ENCODE measurements around the gene BPIFA1.

DNA sequence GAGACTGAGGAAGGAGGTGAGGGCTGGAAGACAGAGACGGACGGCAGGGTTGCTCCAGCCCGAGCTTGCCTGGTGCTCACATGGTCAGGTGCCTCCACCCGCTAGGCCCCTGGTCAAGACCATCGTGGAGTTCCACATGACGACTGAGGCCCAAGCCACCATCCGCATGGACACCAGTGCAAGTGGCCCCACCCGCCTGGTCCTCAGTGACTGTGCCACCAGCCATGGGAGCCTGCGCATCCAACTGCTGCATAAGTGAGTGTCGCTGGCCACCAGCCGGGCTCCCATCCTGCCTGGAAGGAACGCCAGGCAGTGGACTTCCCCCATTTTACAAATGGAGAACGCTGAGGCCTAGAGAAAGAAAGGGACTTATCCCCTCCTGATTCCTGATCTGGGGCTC, 55.1 kb downstream of the BPIFA1 start:
- TF ChIP-seq, protein P1, sequence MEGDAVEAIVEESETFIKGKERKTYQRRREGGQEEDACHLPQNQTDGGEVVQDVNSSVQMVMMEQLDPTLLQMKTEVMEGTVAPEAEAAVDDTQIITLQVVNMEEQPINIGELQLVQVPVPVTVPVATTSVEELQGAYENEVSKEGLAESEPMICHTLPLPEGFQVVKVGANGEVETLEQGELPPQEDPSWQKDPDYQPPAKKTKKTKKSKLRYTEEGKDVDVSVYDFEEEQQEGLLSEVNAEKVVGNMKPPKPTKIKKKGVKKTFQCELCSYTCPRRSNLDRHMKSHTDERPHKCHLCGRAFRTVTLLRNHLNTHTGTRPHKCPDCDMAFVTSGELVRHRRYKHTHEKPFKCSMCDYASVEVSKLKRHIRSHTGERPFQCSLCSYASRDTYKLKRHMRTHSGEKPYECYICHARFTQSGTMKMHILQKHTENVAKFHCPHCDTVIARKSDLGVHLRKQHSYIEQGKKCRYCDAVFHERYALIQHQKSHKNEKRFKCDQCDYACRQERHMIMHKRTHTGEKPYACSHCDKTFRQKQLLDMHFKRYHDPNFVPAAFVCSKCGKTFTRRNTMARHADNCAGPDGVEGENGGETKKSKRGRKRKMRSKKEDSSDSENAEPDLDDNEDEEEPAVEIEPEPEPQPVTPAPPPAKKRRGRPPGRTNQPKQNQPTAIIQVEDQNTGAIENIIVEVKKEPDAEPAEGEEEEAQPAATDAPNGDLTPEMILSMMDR (IDR thresholded peaks at IDR 0.05 in 4 of 5, conservative IDR thresholded peaks at IDR 0.05 in 1 of 5): no peak
- TF ChIP-seq POLR2A (IDR thresholded peaks at IDR 0.05): no peak
